22Rv1 (cell line): ENCODE data around the gene TMEM129.

Source experiments
- H3K27ac ChIP-seq: fragments of 450-650 bp; 2 replicates; pipeline ENCODE4 v1.5.1; 2017
- CTCF ChIP-seq: fragments of 450-650 bp; IDR thresholded peaks from 2 replicates; pipeline ENCODE4 v1.5.1; 2017; ENCODE audit warnings: mild to moderate bottlenecking
- ZFX ChIP-seq: fragments of 450-650 bp; IDR thresholded peaks from 2 replicates; pipeline ENCODE4 v1.6.1; 2017; ENCODE audit warnings: antibody characterized with exemption, borderline replicate concordance

TMEM129 gene

DNA sequence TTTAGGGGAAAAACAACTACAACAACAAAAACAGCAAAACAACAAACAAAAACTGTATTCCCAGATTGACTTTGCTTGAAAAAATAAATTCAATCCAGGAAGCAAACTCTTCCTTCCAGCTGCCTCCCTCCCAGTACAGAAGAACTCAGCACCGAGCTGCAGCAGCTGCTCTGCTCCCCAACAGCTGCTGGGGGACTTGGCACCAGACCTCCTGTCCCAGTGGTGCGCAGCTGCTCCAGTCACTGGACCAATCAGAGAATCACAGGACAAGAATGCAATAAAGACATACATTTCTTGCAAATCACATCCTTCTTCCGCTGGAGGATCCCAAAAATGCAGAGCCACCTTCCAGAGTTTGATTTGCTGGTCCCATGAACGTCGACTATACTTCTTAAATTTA is 25.2 kb downstream of the TMEM129 start:
- peak overlapping the region; percentile 20; the same call in 1 of the 2 replicates for H3K27ac ChIP-seq
- TF ChIP-seq ZFX (no peak), CTCF (no peak)

GRCh38 chr4:1693131-1693896 is 27.8 kb downstream of the TMEM129 start:
- peak overlapping the region; percentile 46 for H3K27ac ChIP-seq
- TF ChIP-seq CTCF = peak; percentile 96
- no peak for TF ChIP-seq ZFX

DNA sequence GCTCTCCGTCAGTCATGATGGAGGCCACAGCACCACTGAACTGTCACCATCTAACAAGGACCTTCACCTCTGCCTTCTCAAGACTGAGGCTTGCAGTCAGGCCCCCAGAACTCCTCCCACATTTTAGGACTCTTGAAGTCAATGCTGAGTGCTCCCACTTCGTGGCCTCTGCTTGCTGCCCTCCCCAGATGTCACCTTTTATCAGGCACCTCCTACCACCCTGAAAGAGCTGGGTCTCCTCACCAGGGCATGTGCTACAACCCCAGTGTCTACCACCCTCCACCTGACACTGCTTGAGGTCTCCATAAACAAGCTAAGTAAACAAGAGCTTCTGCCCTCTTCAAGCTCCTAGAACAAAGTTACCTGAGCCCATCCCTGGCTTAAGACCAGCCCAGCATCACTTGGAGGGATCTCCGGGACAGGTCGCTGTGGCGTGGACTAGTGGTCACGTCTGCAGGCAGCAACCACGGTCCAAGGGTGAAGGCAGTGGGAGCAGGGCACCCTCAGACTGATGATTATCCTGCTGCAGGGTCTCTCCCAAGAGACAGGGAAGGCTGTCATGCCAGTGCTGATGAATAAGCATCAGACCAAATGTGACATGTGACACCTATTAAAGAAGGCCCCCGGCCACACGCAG is 29.3 kb downstream of the TMEM129 start:
- TF ChIP-seq CTCF = no peak
- no peak for TF ChIP-seq ZFX
- no peak overlapping the region for H3K27ac ChIP-seq

DNA sequence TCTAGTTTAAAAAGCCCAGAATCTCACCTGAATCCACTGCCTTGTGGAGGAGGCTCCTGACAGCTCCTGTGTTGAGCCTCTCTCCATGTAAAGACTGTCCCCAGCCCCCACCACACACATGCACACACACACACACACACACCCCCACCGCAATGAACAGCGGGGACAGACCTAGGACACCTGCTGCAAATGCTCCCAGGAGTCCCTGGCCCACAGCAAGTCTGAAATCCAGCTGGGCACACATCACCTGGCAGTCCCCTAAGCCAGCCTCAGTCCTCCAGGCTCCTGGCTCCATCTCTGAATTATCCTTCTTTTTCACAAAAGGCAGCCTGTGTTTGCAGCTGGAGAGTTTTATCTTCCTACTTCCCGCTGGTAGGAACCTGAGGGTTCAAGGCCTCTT is 30.4 kb downstream of the TMEM129 start:
- TF ChIP-seq ZFX (no peak), CTCF (no peak)
- 0 out of 2 replicates have a peak overlapping the region, but pooled peaks have one; percentile 13 for H3K27ac ChIP-seq

- peak overlapping the region; percentile 30; the same call in 1 of the 2 replicates for H3K27ac ChIP-seq
- TF ChIP-seq ZFX (no peak), CTCF (no peak)
Observed at GRCh38 chr4:1686440-1687036, 34.6 kb downstream of the TMEM129 start.

DNA sequence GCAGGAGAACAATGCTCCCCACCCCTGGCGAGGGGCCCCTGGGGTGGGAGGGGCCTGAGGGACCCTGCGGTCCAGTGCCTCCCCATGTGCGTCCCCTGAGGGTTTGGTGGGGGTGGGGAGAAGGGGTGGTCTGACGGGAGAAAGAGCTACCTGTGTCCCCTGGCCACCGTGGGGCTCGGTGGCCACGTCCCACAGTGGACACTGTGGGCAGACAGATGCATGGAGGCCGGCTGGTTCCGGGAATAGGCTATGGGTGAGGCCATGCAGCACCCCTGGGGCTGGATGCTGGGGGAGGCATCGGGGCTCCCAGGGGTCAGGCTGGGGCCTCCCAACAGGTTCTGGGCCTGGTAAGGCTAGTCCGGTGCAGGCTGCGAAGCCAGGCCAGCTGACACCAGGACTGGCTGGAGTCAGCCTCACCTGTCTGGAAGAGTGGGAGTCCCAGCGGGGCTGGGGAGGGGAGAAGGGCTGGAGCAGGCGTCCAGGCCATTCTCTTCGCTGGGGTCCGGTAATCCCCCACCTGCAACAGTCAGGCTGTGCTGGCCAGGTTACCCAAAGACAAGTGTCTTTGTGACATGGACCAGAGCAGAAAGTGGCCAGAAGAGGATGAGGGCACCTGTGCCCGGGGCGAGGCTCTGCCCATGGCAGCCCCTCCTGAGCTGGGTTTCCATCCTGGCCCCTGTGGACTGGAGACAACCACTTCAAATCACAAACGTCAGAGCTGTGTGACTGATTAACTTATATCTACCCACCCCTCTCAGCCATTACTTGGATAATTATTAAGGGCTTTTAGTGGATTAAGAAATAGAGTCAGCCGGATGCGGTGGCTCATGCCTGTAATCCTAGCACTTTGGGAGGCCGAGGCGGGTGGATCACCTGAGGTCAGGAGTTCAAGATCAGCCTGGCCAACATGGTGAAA is 35.6 kb downstream of the TMEM129 start:
- no peak overlapping the region for H3K27ac ChIP-seq

More for the DNA sequence above, 35.6 kb downstream of the TMEM129 start:
- TF ChIP-seq ZFX = no peak
- TF ChIP-seq CTCF = no peak
